Hepatocyte (in vitro differentiated cells): Measurements from ENCODE around the gene PHLDB1.

ENCODE experiments used
- CTCF ChIP-seq: fragments of 200-600 bp; sonication (generic); IDR thresholded peaks from 2 replicates; pipeline ENCODE4 v1.5.1; 2016; ENCODE audit warnings: antibody characterized with exemption, mild to moderate bottlenecking; ENCODE audit not compliant: poor library complexity
- EZH2 ChIP-seq: fragments of 200-600 bp; sonication (generic); IDR thresholded peaks from 2 replicates; pipeline ENCODE4 v1.6.1; 2016; ENCODE audit warnings: antibody characterized with exemption, mild to moderate bottlenecking, borderline replicate concordance
- EZH2phosphoT487 ChIP-seq: fragments of 200-600 bp; sonication (generic); IDR thresholded peaks from one replicate; pipeline ENCODE4 v1.6.1; 2018; ENCODE audit warnings: antibody characterized with exemption, mild to moderate bottlenecking, low read depth, moderate library complexity; ENCODE audit not compliant: unreplicated experiment, severe bottlenecking

GRCh38 chr11:118689852-118690552, 82.6 kb downstream of the PHLDB1 start:
- TF ChIP-seq EZH2 (no peak), CTCF (peak; percentile 83), EZH2phosphoT487 (no peak)
